ENCODE results near the gene SCARB2. TPM values are rescaled to one million over a fixed set of nuclear protein-coding genes. Genes with fewer than 3 reads are reported as not detected.

Gene SCARB2
- total RNA-seq, 4 donors from 2014 or later: 126 to 219 (median 143) TPM

GRCh38 chr4:76144546-76144945, 69.1 kb downstream of the SCARB2 start:
- H3K4me3 ChIP-seq: no peak overlapping the region
- peaks cover 0 to 43% (median 15%) of the 10 kb centered on the region in 4 donors for H3K4me1 ChIP-seq
- peaks cover 0 to 44% (median 0%) of the 10 kb centered on the region in 3 donors for H3K36me3 ChIP-seq
- H3K27ac ChIP-seq: no peak overlapping the region
- DNase-seq (ENCODE audit: low spot score in 2 of 2): no peak
- no peaks in the 10 kb centered on the region for H3K9me3 ChIP-seq
- H3K27me3 ChIP-seq: no peaks in the 10 kb centered on the region
- TF ChIP-seq EP300 (IDR thresholded peaks at IDR 0.05): no peak
- no peak for TF ChIP-seq POLR2A (IDR thresholded peaks at IDR 0.05)
- no peak for TF ChIP-seq CTCF (IDR thresholded peaks at IDR 0.05)

- H3K9me3 ChIP-seq: no peaks in the 10 kb centered on the region
- DNase-seq (ENCODE audit: low spot score in 2 of 2): no peak
- no peak overlapping the region for H3K27ac ChIP-seq
- H3K36me3 ChIP-seq: peaks cover 0 to 71% (median 3%) of the 10 kb centered on the region in 3 donors
- H3K4me3 ChIP-seq: no peak overlapping the region
- TF ChIP-seq EP300 (IDR thresholded peaks at IDR 0.05) (no peak), POLR2A (IDR thresholded peaks at IDR 0.05) (no peak), CTCF (IDR thresholded peaks at IDR 0.05) (no peak)
- no peaks in the 10 kb centered on the region for H3K27me3 ChIP-seq
- H3K4me1 ChIP-seq: peaks cover 0 to 25% (median 3%) of the 10 kb centered on the region in 4 donors
- 90 to 91% methylated on average over 3 of the region's 3 CpGs for WGBS, 2 donors
Observed at GRCh38 chr4:76141241-76141640, 72.4 kb downstream of the SCARB2 start.

- no peaks in the 10 kb centered on the region for H3K9me3 ChIP-seq
- 93 to 99% methylated on average over 3 of the region's 3 CpGs for WGBS, 2 donors
- peaks cover 0 to 51% (median 5%) of the 10 kb centered on the region in 3 donors for H3K36me3 ChIP-seq
- no peak for TF ChIP-seq EP300 (IDR thresholded peaks at IDR 0.05)
- no peak for TF ChIP-seq POLR2A (IDR thresholded peaks at IDR 0.05)
- TF ChIP-seq CTCF (IDR thresholded peaks at IDR 0.05): no peak
- no peak overlapping the region for H3K27ac ChIP-seq
- H3K27me3 ChIP-seq: no peaks in the 10 kb centered on the region
- no peak for DNase-seq (ENCODE audit: low spot score in 2 of 2)
- H3K4me1 ChIP-seq: no peaks in the 10 kb centered on the region
- H3K4me3 ChIP-seq: no peak overlapping the region
Observed at GRCh38 chr4:76127754-76128153, 85.9 kb downstream of the SCARB2 start.

- Histone ChIP-seq H3K36me3 (peaks cover 0 to 58% (median 5%) of the 10 kb centered on the region in 3 donors), H3K27me3 (no peaks in the 10 kb centered on the region), H3K4me3 (no peak overlapping the region), H3K4me1 (no peaks in the 10 kb centered on the region), H3K9me3 (no peaks in the 10 kb centered on the region), H3K27ac (no peak overlapping the region)
- DNase-seq (ENCODE audit: low spot score in 2 of 2): no peak
- no peak for TF ChIP-seq EP300 (IDR thresholded peaks at IDR 0.05)
- no peak for TF ChIP-seq POLR2A (IDR thresholded peaks at IDR 0.05)
- no peak for TF ChIP-seq CTCF (IDR thresholded peaks at IDR 0.05)
Observed at GRCh38 chr4:76125816-76126215, 87.8 kb downstream of the SCARB2 start.

- DNase-seq (ENCODE audit: low spot score in 2 of 2): no peak
- Histone ChIP-seq H3K4me3 (no peak overlapping the region), H3K27ac (no peak overlapping the region), H3K36me3 (peaks cover 0 to 94% (median 5%) of the 10 kb centered on the region in 3 donors), H3K27me3 (no peaks in the 10 kb centered on the region), H3K9me3 (no peaks in the 10 kb centered on the region), H3K4me1 (no peaks in the 10 kb centered on the region)
- 93 to 95% methylated on average over 4 of the region's 4 CpGs for WGBS, 2 donors
- no peak for TF ChIP-seq EP300 (IDR thresholded peaks at IDR 0.05)
- TF ChIP-seq POLR2A (IDR thresholded peaks at IDR 0.05): no peak
- TF ChIP-seq CTCF (IDR thresholded peaks at IDR 0.05): no peak
Observed at GRCh38 chr4:76120199-76120598, 93.4 kb downstream of the SCARB2 start.

Data from tibial nerve (tissue), 4 donors.